CD4-positive, alpha-beta T cell treated with Interleukin-1 beta for 1 hour (primary cell): ENCODE data around the gene CLBA1.

ENCODE experiments used
- DNase-seq, 2 donors: peaks; one replicate each; pipeline ENCODE4 v3.0.0-alpha.2; 2020 to 2022

CLBA1 gene

DNA sequence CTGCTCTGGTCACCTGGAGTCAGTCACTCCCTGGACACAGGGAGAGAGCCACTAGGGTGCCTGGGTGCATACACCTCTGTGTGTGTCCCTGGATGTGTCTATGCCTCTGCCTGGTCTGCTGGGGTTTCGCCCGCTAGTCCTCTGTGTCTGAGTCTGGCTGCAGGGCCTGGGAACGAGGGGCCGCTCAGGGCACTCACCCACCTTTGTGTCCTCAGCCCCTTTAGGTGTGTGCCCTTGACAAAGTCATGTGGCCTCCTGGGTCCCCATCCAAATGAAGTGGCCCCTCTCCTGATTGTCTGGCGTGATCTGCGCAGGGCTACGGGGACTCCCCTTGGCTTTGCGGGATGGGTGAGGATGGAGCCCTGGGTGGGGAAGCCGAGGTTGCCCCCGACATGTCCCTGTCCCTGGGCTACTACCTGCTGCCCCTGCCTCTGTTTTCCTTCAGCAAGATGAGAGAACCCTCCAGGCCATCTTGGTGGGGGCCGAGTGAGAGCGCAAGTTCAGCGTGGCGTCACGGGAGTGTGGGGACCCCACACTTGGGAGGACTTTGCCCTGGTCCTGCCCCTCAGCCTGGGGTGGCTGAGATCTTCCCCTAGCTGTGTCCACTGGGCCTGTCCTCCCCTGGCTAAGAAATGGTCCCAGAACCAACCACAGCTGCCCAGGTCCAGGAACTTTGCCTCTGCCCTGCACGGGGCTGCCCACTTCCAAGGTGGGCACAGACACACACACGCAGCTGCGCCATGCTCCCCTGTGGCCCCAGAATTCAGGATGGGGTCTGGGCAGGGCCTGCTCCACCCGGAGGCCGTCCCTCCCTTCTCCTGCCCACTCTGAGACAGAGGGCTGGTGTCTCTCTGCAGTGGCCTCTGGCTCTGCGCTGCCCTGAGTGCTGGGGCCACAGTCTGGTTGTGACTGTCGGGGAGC, 4.7 kb upstream of the CLBA1 start:
- DNase-seq: no peak

DNA sequence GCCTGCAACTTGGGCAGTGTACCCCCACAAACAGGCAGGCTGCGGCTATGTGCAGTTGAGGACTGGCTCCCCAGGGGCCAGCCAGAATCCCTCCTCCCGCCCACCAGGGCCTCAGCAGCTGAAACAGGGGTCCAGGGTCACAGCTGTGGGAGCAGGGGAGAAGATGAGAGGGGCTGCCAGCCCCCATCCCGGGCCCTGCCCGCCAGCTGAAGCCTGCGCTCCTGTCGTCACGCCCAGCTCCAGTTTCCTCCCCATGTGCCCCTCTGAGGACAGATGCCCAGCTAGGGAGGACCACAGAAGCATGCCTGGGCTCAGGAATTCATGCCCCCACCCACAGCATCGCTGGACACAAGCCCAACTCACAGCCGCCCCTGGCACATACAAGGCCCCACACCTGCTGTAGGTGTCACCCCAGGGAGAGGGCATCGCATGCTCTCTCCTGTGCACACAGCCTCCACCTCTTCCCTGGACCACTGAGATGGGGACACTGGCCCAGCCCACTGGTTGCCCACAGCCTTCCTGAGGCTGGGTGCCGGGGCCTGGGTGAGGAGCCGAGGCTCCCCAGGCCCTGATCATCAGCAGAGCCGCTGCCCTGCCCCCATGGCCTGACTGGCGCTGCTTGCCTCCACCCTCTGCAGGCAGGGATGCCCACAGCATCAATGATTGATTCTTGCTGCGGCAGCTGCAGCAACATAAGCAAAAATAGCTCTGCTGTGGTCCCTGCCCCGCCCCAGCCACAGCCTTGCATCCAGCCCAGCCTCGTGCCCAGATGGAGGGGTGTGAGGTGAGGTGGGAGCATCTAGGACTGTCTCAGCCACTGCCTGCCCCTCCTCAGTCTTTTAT, 3.7 kb upstream of the CLBA1 start:
- DNase-seq: no peak

DNA sequence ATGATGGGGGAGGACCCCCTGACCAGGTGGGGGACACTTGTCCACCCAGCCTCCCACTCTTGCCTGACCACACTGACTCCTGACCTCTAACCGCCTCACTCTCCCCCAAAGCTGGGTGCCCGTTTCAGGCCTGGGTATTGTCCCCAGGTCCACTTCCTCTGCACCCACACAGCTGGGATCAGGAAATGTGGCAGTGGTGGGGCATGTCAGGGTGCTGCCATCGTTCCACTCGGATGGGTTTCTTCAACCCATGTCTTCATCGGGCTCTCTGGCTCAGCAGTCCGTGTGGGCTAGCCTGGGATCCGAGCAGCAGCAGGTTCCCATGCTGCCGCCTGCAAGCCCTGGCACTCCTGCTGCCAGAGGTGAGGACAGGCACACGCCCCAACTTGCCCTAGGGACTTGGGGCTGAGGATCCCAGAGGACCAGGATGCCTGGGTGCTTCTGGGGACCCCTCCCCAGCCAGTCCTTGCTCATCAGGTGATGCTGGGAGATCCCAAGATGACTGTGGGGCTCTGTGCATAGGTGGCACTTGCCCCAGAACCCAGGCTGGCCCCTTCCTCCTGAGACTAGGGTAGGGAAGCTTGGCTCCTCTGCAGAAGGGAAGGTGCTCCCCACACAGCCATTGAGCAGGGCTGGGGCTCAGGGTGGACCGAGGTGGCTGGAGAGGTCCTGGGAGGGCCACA, 2.9 kb upstream of the CLBA1 start:
- no peak for DNase-seq

DNA sequence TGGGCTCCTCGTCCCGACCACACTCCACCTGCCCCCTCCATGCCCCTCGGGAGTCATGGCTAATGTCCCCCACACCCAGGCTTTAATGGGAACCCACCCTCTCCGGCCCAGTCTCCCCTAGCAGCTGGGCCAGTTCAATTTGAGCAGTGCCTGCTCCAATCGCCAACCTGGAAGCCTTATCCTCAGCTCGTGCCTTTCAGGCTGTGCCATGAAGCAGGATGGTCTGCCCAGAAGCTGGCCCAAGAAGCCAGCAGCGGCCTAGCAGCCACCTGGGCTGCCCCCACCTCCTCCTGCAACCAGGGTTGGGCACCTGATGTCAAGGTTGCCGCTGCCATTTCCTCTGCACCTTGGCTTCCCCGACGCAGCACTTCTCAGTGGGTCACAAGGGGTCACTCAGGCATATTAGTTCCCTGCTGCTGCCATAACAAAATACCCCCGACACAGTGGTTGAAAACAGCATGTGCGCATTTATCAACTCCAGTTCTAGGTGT, 2.3 kb upstream of the CLBA1 start:
- DNase-seq: no peak

- DNase-seq: no peak
Measured at GRCh38 chr14:104984056-104984894, 1.3 kb upstream of the CLBA1 start.

DNA sequence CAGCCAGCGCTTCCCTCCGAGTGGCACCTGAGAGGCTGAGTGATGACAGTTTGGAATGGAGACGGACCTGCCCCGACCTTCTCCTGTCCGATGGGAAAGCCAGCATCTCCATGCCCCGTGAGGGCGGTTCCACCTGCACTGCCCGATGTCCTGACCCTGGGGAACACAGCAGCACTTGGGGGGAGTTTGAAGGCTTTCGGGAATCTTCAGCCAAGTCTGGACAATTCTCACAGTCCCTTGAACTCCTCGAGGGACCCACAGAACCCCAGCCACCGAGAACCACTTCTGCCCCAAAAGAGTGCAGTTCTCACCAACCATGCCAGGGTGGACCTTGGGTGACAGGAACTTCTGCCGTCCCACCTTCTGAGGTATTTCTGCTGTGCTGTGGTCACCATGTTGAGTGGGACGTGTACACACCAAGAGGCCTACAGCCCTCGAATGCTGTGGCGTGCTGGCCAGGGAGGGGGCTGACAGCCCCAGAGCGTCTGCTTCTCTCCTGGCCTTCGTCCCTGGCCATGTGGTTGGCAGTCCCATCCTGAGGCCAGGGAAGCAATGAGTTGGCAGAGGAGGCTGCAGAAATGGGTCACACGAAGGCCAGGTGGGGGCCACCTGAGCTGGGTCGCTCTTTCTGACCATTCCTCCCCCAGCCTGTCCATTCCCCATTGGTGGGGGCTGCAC, 1.0 kb downstream of the CLBA1 start:
- DNase-seq: no peak

DNA sequence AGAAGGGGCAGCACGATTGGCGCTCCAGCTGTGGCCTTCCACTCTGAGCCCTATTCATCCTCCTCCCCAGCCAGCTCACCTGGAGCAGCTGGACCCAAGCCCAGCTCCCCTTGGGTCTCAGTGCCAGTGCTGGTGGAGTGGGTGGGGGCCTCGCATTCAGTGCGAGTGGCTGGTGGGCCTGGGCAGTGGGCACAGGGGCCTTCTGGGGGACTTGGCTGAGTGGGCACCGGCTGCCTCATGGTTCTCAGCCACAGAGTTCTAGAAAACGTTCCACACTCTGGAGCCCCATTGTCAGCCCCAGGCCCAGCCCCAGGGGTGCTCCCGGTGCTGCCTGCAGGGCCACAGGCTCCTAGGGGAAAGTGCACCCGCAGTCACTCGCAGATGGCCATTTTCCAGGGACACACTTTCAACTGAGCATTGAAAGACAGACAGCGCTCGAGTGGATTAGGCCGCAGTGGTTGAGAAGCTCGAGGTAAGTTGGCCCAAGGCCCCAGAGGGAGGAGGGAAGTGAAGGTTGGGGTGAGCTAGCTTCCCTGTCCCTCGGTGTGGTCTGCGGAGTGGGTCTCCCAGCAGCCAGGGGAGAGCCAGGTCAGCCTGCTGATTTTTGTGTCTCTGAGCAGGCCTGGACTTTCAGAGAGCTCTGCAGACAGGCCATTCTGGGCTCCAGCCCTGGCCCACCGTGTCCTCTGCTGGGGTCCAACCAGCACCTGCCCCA, 3.8 kb downstream of the CLBA1 start:
- no peak for DNase-seq

DNA sequence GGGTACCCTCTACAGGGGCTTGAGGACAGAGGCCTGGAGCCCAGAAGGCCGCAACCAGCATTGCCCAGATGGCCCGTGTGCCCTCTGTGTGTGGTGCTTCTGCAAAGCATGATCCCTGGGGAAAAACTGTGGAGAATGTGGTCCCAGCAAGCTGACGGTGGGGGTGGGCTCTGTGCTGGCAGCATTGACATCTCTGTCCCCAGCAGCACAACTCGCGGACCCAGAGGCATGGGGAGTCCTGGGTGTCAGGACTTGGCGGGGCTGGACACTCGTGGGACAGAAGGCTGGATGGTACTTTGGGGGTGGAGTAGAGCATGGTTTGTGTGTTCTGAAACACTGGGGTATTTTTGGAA, 4.3 kb downstream of the CLBA1 start:
- no peak for DNase-seq

GRCh38 chr14:104991896-104992230, 6.3 kb downstream of the CLBA1 start:
- no peak for DNase-seq

DNA sequence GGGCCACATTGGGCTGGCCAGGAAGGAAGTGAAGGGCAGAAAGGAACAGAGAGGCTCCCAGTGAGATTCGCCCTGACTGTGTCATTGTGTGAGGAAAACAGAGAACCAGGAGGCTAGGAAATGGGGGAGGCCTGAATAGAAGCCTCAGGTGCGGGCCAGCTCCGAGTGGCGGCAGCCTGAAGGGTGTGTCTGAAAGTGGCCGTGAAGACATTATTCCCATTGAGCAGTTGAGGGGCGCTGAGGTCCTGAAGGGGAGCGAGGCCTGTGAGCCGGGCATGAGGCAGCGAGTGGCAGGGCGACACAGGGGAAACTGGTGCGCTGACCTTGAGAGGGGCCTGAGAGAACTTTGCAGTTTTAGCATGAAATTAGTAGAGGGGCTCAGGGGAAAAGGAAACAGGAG, 6.9 kb downstream of the CLBA1 start:
- DNase-seq: no peak

DNA sequence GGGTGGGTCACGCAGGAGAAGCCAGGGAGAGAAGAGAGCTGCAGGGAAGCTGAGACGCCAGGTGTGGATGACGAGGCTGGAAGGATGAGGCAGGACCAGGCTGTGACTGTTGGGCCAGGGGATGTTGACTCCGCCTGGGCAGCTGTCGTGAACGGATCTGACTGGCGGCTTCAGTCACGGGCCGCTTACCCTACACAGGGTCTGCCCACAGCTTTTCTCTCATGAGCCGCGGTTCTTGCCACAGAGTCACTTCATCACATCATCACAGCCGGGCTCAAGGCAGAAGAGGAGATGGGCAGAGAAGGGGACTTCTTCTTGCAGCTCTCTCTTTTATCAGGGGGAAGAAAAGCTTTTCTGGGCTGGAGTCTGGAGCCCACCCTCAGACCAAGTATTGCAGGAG, 7.7 kb downstream of the CLBA1 start:
- no peak for DNase-seq

DNA sequence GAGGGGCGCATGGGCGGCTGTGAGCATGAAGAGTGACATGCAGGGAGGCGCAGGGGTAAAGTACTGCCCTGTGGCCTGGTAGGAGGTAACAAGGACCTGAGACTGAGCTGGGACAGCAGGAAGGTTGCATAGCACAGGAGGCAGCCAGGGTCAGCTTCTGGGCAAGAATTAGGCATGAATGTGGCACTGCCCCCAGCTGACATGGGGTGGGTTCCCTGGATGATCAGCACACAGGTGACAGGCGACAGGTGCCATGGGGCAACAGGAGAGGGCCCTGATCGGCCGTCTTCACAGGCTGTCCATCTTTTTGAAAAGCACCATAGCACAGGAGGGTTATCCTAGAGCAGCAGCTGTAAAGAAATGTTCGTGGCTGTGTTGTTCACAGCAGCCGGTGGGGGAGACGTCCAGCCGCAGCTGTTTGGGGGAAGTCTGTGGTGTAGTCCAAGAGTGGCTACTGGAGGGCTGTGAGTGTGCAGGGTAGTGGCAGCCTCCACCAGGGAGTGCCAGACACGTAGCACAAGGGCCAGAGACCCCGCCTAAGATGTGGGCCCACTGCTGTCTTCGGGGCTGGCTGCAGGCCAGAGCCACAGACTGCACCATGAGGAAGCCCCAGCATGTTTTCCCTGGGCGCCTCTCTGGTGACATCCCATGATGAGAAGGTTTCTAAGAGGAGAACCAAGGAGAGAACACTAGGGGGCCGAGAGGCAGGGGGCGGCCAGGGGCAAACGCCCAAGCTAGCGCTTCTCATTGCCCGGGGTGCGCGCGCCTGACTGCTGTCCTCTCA, 8.4 kb downstream of the CLBA1 start:
- no peak for DNase-seq

DNA sequence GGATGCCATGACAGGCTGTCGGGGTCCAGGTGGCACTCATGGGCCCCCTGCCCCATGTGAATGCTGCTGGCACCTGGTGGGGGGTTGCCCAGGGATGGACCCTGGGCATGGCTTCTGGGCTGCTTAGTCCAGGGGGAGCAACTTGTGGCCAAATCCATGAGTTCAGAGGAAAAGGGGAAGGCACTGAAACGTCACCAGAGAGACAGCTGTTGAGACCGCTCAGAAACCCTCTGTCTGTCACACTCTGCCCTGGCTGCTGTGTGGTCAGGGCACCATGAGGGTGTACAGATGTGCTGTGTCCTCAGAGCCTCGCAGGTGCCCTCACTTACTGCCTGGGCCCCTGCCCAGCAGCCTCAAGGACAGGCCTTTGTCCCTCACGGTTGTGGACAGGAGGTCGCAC, 9.4 kb downstream of the CLBA1 start:
- no peak for DNase-seq

- no peak for DNase-seq
Measured at GRCh38 chr14:104996032-104996431, 10.4 kb downstream of the CLBA1 start.

GRCh38 chr14:104996483-104996882, 10.9 kb downstream of the CLBA1 start:
- no peak for DNase-seq

GRCh38 chr14:104998801-104999200, 13.2 kb downstream of the CLBA1 start:
- DNase-seq: no peak

DNA sequence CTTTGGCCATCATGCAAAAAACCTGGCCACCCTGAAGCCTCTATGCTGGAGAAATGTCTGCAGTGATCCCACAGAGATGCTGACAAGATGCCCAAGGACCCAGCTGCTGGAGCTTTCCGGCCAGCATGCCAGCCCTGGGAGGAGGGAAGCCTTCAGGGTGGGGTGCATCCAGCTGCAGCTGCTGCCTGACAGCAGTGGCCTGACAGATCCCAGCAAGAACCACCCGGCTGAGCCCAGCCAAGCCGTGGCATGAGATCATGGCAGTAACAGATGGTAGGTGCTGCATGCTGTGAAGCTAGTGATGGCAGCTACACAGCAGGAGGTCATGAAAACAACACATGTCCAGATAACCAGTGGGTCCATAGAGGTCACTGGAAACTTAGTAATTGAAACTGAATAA, 13.8 kb downstream of the CLBA1 start:
- no peak for DNase-seq

- no peak for DNase-seq
Measured at GRCh38 chr14:105005329-105005928, 19.8 kb downstream of the CLBA1 start.

- no peak for DNase-seq
Measured at GRCh38 chr14:105005929-105006830, 20.6 kb downstream of the CLBA1 start.
